Activated T-helper 17 cell treated with anti-CD3 and anti-CD28 coated beads, Interleukin-2, amount 50 U/mL, for 72 hours (primary cell): ENCODE data around the gene SUSD5. TPM values are rescaled to one million over a fixed set of nuclear protein-coding genes. Genes with fewer than 3 reads are reported as not detected.

Source experiments
- ATAC-seq: fragments of 150-1000 bp; cut with Tn5 transposase; replicated peaks from 2 replicates; pipeline ENCODE4 v1.10.0; 2021; ENCODE audit warnings: mild to moderate bottlenecking, moderate library complexity
- H3K27ac Mint-ChIP-seq: one replicate; pipeline ENCODE4 v1.8.0; 2022; ENCODE audit warnings: mixed read lengths
- H3K27me3 Mint-ChIP-seq: one replicate; pipeline ENCODE4 v1.8.0; 2022; ENCODE audit warnings: mixed read lengths
- H3K36me3 Mint-ChIP-seq: one replicate; pipeline ENCODE4 v1.8.0; 2022; ENCODE audit warnings: low read depth, mild to moderate bottlenecking, mixed read lengths
- H3K4me1 Mint-ChIP-seq: one replicate; pipeline ENCODE4 v1.8.0; 2022; ENCODE audit warnings: mixed read lengths
- H3K4me3 Mint-ChIP-seq: one replicate; pipeline ENCODE4 v1.8.0; 2022; ENCODE audit warnings: mild to moderate bottlenecking, mixed read lengths
- H3K9me3 Mint-ChIP-seq: one replicate; pipeline ENCODE4 v1.8.0; 2022; ENCODE audit warnings: mixed read lengths
- total RNA-seq, 2 donors: library from RNA; stranded (reverse); gene quantifications; one replicate each; pipeline ENCODE4 v1.2.3, GENCODE V29; 2022

SUSD5 gene
- total RNA-seq, 2 donors from 2014 or later: not detected

DNA sequence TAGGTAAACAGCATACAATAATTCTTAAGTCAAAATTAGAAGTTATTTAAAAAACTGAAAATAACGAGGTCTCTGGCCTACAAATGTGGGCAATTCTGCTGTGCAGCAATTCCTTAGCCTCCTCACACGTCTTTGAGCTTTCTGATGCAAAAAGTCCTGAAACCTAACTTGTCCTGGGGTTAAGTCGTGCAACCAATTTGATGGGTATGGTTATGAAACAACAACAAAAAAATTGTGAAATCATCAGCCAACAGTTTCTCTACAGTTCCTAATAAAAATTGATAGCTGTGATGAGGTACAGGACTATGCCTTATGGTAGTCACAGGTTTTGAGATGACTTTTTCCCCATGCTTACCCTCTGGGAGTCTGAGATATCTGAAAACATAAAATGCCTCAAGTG lies 115.1 kb downstream of the SUSD5 start:
- Mint-ChIP-seq H3K27ac (no peak overlapping the region), H3K36me3 (no peaks in the 10 kb centered on the region), H3K4me1 (no peaks in the 10 kb centered on the region), H3K9me3 (no peaks in the 10 kb centered on the region), H3K4me3 (no peak overlapping the region), H3K27me3 (no peaks in the 10 kb centered on the region)
- no peak for ATAC-seq

DNA sequence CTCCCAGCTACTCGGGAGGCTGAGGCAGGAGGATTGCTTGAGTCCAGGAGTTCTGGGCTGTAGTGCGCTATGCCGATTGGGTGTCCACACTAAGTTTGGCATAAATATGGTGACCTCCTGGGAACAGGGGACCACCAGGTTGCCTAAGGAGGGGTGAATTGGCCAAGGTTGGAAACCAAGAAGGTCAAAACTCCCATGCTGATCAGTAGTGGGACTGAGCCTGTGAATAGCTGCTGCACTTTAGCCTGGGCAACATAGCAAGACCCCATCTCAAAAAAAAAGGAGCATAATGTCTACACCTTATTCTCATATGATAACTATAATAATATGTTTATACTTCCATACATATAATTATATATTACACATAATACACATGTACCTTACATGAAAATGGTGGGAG lies 115.6 kb downstream of the SUSD5 start:
- no peak for ATAC-seq
- Mint-ChIP-seq H3K4me1 (no peaks in the 10 kb centered on the region), H3K27ac (no peak overlapping the region), H3K4me3 (no peak overlapping the region), H3K27me3 (no peaks in the 10 kb centered on the region), H3K36me3 (no peaks in the 10 kb centered on the region), H3K9me3 (no peaks in the 10 kb centered on the region)

DNA sequence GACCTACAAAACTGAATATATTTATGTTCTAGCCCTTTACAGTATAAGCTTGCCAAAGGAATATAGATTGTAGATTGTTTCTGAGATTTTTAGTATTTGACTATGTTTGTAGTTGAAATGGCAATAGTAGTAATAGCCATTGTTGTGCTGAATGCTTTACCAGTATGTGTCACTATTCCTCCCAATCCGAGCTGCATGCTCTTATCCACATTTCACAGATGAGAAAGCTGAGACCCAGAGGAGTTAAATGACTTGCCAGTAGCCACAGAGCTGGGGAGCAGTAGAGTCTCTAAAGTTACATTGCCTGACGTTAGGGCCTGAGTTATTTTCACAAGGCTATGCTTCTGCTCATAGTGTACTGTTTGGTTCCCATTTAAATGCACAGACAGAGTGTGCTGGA lies 118.4 kb downstream of the SUSD5 start:
- Mint-ChIP-seq H3K27me3 (no peaks in the 10 kb centered on the region), H3K36me3 (peaks cover 13% of the 10 kb centered on the region), H3K9me3 (no peaks in the 10 kb centered on the region), H3K27ac (no peak overlapping the region), H3K4me3 (no peak overlapping the region), H3K4me1 (peaks cover 4% of the 10 kb centered on the region)
- no peak for ATAC-seq

Other genes with a start within 250 kb of the SUSD5 start
- gene GLB1, start 121.7 kb downstream of the SUSD5 start, total RNA-seq: 100 to 1,000 TPM in 1 of 2 donors, 10 to 100 TPM in 1; 54.5 to 121 TPM
- 10 to 100 TPM in 1 of 2 donors, 1 to 10 TPM in 1; 8.8 to 12.7 TPM for gene TMPPE, start 121.7 kb downstream of the SUSD5 start, total RNA-seq
- 10 to 100 TPM; 38.2 to 60.7 TPM for gene CRTAP, start 104.8 kb downstream of the SUSD5 start, total RNA-seq
- under 1 TPM; 0.08 to 0.11 TPM for gene FBXL2, start 58.6 kb upstream of the SUSD5 start, total RNA-seq
- gene UBP1, start 221.6 kb upstream of the SUSD5 start, total RNA-seq: 10 to 100 TPM; 47.7 to 79.3 TPM